Hepatocyte (in vitro differentiated cells): ENCODE data around the gene SARDH. TPM values are rescaled to one million over a fixed set of nuclear protein-coding genes. Genes with fewer than 3 reads are reported as not detected.

Experiments used
- DNase-seq: peaks from one replicate; pipeline ENCODE4 v3.0.0-alpha.2; 2016; ENCODE audit warnings: low spot score
- H2AFZ ChIP-seq: fragments of 200-600 bp; sonication (generic); 2 replicates; pipeline ENCODE4 v1.6.0; 2016; ENCODE audit warnings: antibody characterized with exemption, mild to moderate bottlenecking
- H3K27ac ChIP-seq: fragments of 200-600 bp; sonication (generic); 2 replicates; pipeline ENCODE4 v1.5.1; 2016; ENCODE audit warnings: mild to moderate bottlenecking
- H3K27me3 ChIP-seq: fragments of 200-600 bp; sonication (generic); 2 replicates; pipeline ENCODE4 v1.6.1; 2016
- H3K36me3 ChIP-seq: fragments of 200-600 bp; sonication (generic); replicated peaks from 2 replicates; pipeline ENCODE4 v1.5.1; 2016; ENCODE audit warnings: low read depth; ENCODE audit not compliant: insufficient read depth
- H3K4me1 ChIP-seq: fragments of 200-600 bp; sonication (generic); 2 replicates; pipeline ENCODE4 v1.5.1; 2016; ENCODE audit warnings: mild to moderate bottlenecking, moderate library complexity; ENCODE audit not compliant: insufficient read depth
- H3K4me2 ChIP-seq: fragments of 200-600 bp; sonication (generic); 2 replicates; pipeline ENCODE4 v1.6.0; 2016
- H3K4me3 ChIP-seq: fragments of 200-600 bp; sonication (generic); 2 replicates; pipeline ENCODE4 v1.5.1; 2016; ENCODE audit warnings: mild to moderate bottlenecking
- H3K79me2 ChIP-seq: fragments of 200-600 bp; sonication (generic); 2 replicates; pipeline ENCODE4 v1.6.0; 2017; ENCODE audit warnings: mild to moderate bottlenecking
- H3K9me2 ChIP-seq: fragments of 200-600 bp; sonication (generic); replicated peaks from 2 replicates; pipeline ENCODE4 v1.6.0; 2017; ENCODE audit warnings: mild to moderate bottlenecking; ENCODE audit not compliant: insufficient read depth
- H3K9me3 ChIP-seq: fragments of 200-600 bp; sonication (generic); 2 replicates; pipeline ENCODE4 v1.5.1; 2016; ENCODE audit warnings: low read depth, mild to moderate bottlenecking
- H4K20me1 ChIP-seq: fragments of 200-600 bp; sonication (generic); 2 replicates; pipeline ENCODE4 v1.6.0; 2016; ENCODE audit warnings: mild to moderate bottlenecking; ENCODE audit not compliant: insufficient read depth, poor library complexity, severe bottlenecking
- EZH2 ChIP-seq: fragments of 200-600 bp; sonication (generic); IDR thresholded peaks from 2 replicates; pipeline ENCODE4 v1.6.1; 2016; ENCODE audit warnings: antibody characterized with exemption, mild to moderate bottlenecking, borderline replicate concordance
- EZH2phosphoT487 ChIP-seq: fragments of 200-600 bp; sonication (generic); IDR thresholded peaks from one replicate; pipeline ENCODE4 v1.6.1; 2018; ENCODE audit warnings: antibody characterized with exemption, mild to moderate bottlenecking, low read depth, moderate library complexity; ENCODE audit not compliant: unreplicated experiment, severe bottlenecking
- WGBS: methylation state at CpG from one replicate; pipeline ENCODE4 v1.1.6; 2016; ENCODE audit warnings: low lambda C conversion rate; ENCODE audit errors: missing lambda C conversion rate; 5-methylcytosine and 5-hydroxymethylcytosine counted together
- polyA plus RNA-seq: library from polyadenylated mRNA; unstranded; fragments of >200 nt; fragmentation: Nextera tagmentation; extraction: Ambion mirVana; gene quantifications from 2 replicates; pipeline ENCODE4 v1.2.1, GENCODE V29; 2016
- total RNA-seq: library from RNA; depleted of rRNA; stranded (reverse); fragments of >200 nt; gene quantifications from 2 replicates; pipeline ENCODE4 v1.2.3, GENCODE V29; 2014
- TF ChIP-seq, protein P1 (sequence below): fragments of 200-600 bp; sonication (generic); IDR thresholded peaks from 2 replicates; pipeline ENCODE4 v1.5.1; 2016; ENCODE audit warnings: antibody characterized with exemption, mild to moderate bottlenecking; ENCODE audit not compliant: poor library complexity

The SARDH gene
- total and polyA plus RNA-seq, 2 experiments from 2014 or later = 7.5 to 9.8 TPM

DNA sequence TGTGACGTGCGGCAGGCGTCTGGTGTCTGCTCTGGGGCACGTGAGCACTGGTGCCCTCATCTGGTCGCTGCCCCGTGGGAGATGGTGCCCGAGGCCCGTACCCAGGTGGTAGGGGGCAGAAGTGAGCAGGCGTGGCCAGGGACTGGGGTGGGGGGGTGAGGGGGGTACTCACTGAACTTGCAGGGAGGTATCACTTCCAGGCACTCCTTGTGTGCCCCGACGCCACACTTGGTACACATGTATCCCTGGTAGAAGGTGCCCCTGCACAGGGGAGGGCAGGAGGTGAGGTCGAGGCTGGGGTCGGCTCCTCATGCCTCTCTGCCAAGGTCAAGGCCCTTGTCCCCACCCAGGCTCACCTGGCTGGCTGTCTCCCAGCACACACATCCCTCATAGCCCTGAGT, 45.2 kb upstream of the SARDH start:
- Histone ChIP-seq H2AFZ (no peak overlapping the region), H3K9me2 (no peaks in the 10 kb centered on the region), H3K9me3 (no peaks in the 10 kb centered on the region), H3K4me3 (no peak overlapping the region), H3K27ac (no peak overlapping the region), H3K27me3 (no peaks in the 10 kb centered on the region), H3K4me2 (no peak overlapping the region), H4K20me1 (no peaks in the 10 kb centered on the region), H3K36me3 (no peaks in the 10 kb centered on the region), H3K4me1 (peaks cover 4% of the 10 kb centered on the region), H3K79me2 (no peaks in the 10 kb centered on the region)
- 78% methylated on average over 11 of the region's 13 CpGs for WGBS
- TF ChIP-seq, protein P1, sequence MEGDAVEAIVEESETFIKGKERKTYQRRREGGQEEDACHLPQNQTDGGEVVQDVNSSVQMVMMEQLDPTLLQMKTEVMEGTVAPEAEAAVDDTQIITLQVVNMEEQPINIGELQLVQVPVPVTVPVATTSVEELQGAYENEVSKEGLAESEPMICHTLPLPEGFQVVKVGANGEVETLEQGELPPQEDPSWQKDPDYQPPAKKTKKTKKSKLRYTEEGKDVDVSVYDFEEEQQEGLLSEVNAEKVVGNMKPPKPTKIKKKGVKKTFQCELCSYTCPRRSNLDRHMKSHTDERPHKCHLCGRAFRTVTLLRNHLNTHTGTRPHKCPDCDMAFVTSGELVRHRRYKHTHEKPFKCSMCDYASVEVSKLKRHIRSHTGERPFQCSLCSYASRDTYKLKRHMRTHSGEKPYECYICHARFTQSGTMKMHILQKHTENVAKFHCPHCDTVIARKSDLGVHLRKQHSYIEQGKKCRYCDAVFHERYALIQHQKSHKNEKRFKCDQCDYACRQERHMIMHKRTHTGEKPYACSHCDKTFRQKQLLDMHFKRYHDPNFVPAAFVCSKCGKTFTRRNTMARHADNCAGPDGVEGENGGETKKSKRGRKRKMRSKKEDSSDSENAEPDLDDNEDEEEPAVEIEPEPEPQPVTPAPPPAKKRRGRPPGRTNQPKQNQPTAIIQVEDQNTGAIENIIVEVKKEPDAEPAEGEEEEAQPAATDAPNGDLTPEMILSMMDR = no peak
- TF ChIP-seq EZH2 (no peak), EZH2phosphoT487 (no peak)
- no peak for DNase-seq

- H3K4me1 ChIP-seq = peaks cover 4% of the 10 kb centered on the region
- TF ChIP-seq EZH2 (no peak), EZH2phosphoT487 (no peak)
- TF ChIP-seq, protein P1 = peak; percentile 92
- no peak overlapping the region for H3K27ac ChIP-seq
- H3K9me3 ChIP-seq = no peaks in the 10 kb centered on the region
- 46% methylated on average over 16 of the region's 16 CpGs for WGBS
- no peaks in the 10 kb centered on the region for H3K9me2 ChIP-seq
- H3K4me3 ChIP-seq = no peak overlapping the region
- no peaks in the 10 kb centered on the region for H3K79me2 ChIP-seq
- H3K27me3 ChIP-seq = no peaks in the 10 kb centered on the region
- no peak overlapping the region for H2AFZ ChIP-seq
- H3K4me2 ChIP-seq = no peak overlapping the region
- no peaks in the 10 kb centered on the region for H3K36me3 ChIP-seq
- peak; percentile 88 for DNase-seq
- no peaks in the 10 kb centered on the region for H4K20me1 ChIP-seq
Observed at GRCh38 chr9:133782157-133783130, 44.3 kb upstream of the SARDH start.

- no peaks in the 10 kb centered on the region for H3K27me3 ChIP-seq
- H3K4me1 ChIP-seq = peaks cover 4% of the 10 kb centered on the region
- no peaks in the 10 kb centered on the region for H3K9me2 ChIP-seq
- no peaks in the 10 kb centered on the region for H4K20me1 ChIP-seq
- no peak for DNase-seq
- no peak overlapping the region for H3K27ac ChIP-seq
- H2AFZ ChIP-seq = no peak overlapping the region
- 94% methylated on average over 10 of the region's 10 CpGs for WGBS
- H3K79me2 ChIP-seq = no peaks in the 10 kb centered on the region
- no peaks in the 10 kb centered on the region for H3K36me3 ChIP-seq
- no peak overlapping the region for H3K4me2 ChIP-seq
- H3K4me3 ChIP-seq = no peak overlapping the region
- H3K9me3 ChIP-seq = no peaks in the 10 kb centered on the region
- no peak for TF ChIP-seq EZH2
Observed at GRCh38 chr9:133781828-133782135, 43.6 kb upstream of the SARDH start.
